AG09319 (cell line): ENCODE measurements around the gene UBL4B.

Source experiments
- DNase-seq: peaks from one replicate; pipeline ENCODE4 v3.0.0-alpha.2; 2010; ENCODE audit warnings: low read depth; ENCODE audit errors: extremely low read depth
- CTCF ChIP-seq: IDR thresholded peaks from 2 replicates; pipeline ENCODE4 v1.5.1; 2011; ENCODE audit warnings: low read depth, mild to moderate bottlenecking, inconsistent platforms, low read length, moderate library complexity

The UBL4B gene

GRCh38 chr1:110094931-110095654 lies 17.1 kb upstream of the UBL4B start:
- no peak for DNase-seq

GRCh38 chr1:110097507-110098221 lies 14.6 kb upstream of the UBL4B start:
- no peak for DNase-seq
- TF ChIP-seq CTCF: no peak

More at GRCh38 chr1:110094931-110095654, 17.1 kb upstream of the UBL4B start:
- TF ChIP-seq CTCF: no peak

GRCh38 chr1:110098222-110099026 lies 13.8 kb upstream of the UBL4B start:
- TF ChIP-seq CTCF: no peak
- no peak for DNase-seq

- TF ChIP-seq CTCF: no peak
- DNase-seq: no peak
Measured at GRCh38 chr1:110100335-110100734, 11.9 kb upstream of the UBL4B start.

- no peak for TF ChIP-seq CTCF
- no peak for DNase-seq
Measured at GRCh38 chr1:110102081-110102480, 10.2 kb upstream of the UBL4B start.

- peak; percentile 99 for TF ChIP-seq CTCF
- DNase-seq: peak; percentile 34
Measured at GRCh38 chr1:110106013-110106941, 6.0 kb upstream of the UBL4B start.
